Gastrocnemius medialis (tissue), 4 donors: Measurements from ENCODE around the gene GALNTL6.

Experiments used
- CTCF ChIP-seq, 5 experiments: fragments of 450-650 bp in 3 of 5; fragments of 200-600 bp in 2 of 5; sonication (generic) in 2 of 5; IDR thresholded peaks in 4 of 5; conservative IDR thresholded peaks in 1 of 5; 1 replicate in 4 of 5; 2 replicates in 1 of 5; pipeline ENCODE4 v1.5.1; 2016 to 2019; ENCODE audit warnings: antibody characterized with exemption in 5 of 5, mild to moderate bottlenecking in 3 of 5, moderate library complexity in 3 of 5
- POLR2A ChIP-seq, 2 donors: fragments of 450-650 bp; IDR thresholded peaks; one replicate each; pipeline ENCODE4 v1.6.1; 2017; ENCODE audit warnings: antibody characterized with exemption in 2 of 2, mild to moderate bottlenecking in 2 of 2, moderate library complexity in 2 of 2

- no peak for TF ChIP-seq CTCF (IDR thresholded peaks at IDR 0.05 in 4 of 5, conservative IDR thresholded peaks at IDR 0.05 in 1 of 5)
- TF ChIP-seq POLR2A (IDR thresholded peaks at IDR 0.05): no peak
Measured at GRCh38 chr4:172356016-172356415, 542.8 kb downstream of the GALNTL6 start.
